SK-N-SH treated with all-trans-retinoic acid at 6 μM for 48 hours (cell line): ENCODE results near the gene CTBP2.

Experiments used
- BACH2 ChIP-seq: fragments of 250-450 bp; sonication (Bioruptor Pico); IDR thresholded peaks from 2 replicates; pipeline ENCODE4 v1.9.0; 2021; ENCODE audit warnings: mild to moderate bottlenecking, borderline replicate concordance
- CREB5 ChIP-seq: fragments of 250-450 bp; sonication (Bioruptor Pico); IDR thresholded peaks from 2 replicates; pipeline ENCODE4 v1.5.1; 2020; ENCODE audit warnings: low read depth, mild to moderate bottlenecking, moderate library complexity
- PATZ1 ChIP-seq: fragments of 250-450 bp; sonication (Bioruptor Pico); IDR thresholded peaks from 2 replicates; pipeline ENCODE4 v1.8.0; 2020; ENCODE audit warnings: mild to moderate bottlenecking, moderate library complexity, borderline replicate concordance
- PPARA ChIP-seq: fragments of 250-450 bp; sonication (Bioruptor Pico); IDR thresholded peaks from 2 replicates; pipeline ENCODE4 v1.5.0; 2020; ENCODE audit warnings: mild to moderate bottlenecking, borderline replicate concordance
- RARB ChIP-seq: fragments of 250-450 bp; sonication (Bioruptor Pico); IDR thresholded peaks from 2 replicates; pipeline ENCODE4 v1.8.0; 2021; ENCODE audit warnings: mild to moderate bottlenecking, moderate library complexity
- TCF4 ChIP-seq: fragments of 250-450 bp; sonication (Bioruptor Pico); IDR thresholded peaks from 2 replicates; pipeline ENCODE4 v1.8.0; 2021; ENCODE audit warnings: mild to moderate bottlenecking, moderate library complexity, borderline replicate concordance
- ZC3H10 ChIP-seq: fragments of 250-450 bp; sonication (Bioruptor Pico); IDR thresholded peaks from 2 replicates; pipeline ENCODE4 v1.5.1; 2021; ENCODE audit warnings: mild to moderate bottlenecking, moderate library complexity
- ZFP3 ChIP-seq: fragments of 250-450 bp; sonication (Bioruptor Pico); IDR thresholded peaks from 2 replicates; pipeline ENCODE4 v1.5.0; 2020; ENCODE audit warnings: mild to moderate bottlenecking, moderate library complexity
- ZFP30 ChIP-seq: fragments of 450-650 bp; formaldehyde crosslinking; IDR thresholded peaks from 2 replicates; pipeline ENCODE4 v1.5.0; 2022; ENCODE audit warnings: mild to moderate bottlenecking, moderate library complexity
- ZNF8 ChIP-seq: fragments of 450-650 bp; formaldehyde crosslinking; IDR thresholded peaks from 2 replicates; pipeline ENCODE4 v1.5.0; 2020; ENCODE audit warnings: mild to moderate bottlenecking, moderate library complexity

GRCh38 chr10:125129076-125129458 is 31.3 kb downstream of the CTBP2 start:
- TF ChIP-seq TCF4 (CRISPR knock-in tag) = no peak
- no peak for TF ChIP-seq CREB5 (CRISPR knock-in tag)
- no peak for TF ChIP-seq BACH2 (CRISPR knock-in tag)
- no peak for TF ChIP-seq ZC3H10 (CRISPR knock-in tag)
- TF ChIP-seq PATZ1 (CRISPR knock-in tag) = no peak
- TF ChIP-seq PPARA (CRISPR knock-in tag) = no peak
- TF ChIP-seq ZNF8 (CRISPR knock-in tag) = no peak
- no peak for TF ChIP-seq ZFP3 (CRISPR knock-in tag)
- TF ChIP-seq ZFP30 (CRISPR knock-in tag) = no peak
- no peak for TF ChIP-seq RARB
